RWPE1 (cell line): ENCODE data around the gene ADORA1.
A peak's percentile ranks its signal among the peaks of the same experiment; 100 is the strongest.

Experiments
- CTCF ChIA-PET: fragments of 350-600 bp; sonication (Branson Sonifier 250); formaldehyde crosslinking; extraction: SDS; loops from one replicate; lab custom pipeline; 2021; lab: Yijun Ruan, JAX
- POLR2A ChIA-PET: fragments of 400-600 bp; formaldehyde crosslinking; extraction: SDS; loops from one replicate; lab custom pipeline; 2020; ENCODE audit warnings: antibody characterized with exemption; ENCODE audit not compliant: low non-redundant PET; lab: Yijun Ruan, JAX
- DNase-seq: peaks from one replicate; pipeline ENCODE4 v3.0.0; 2012; ENCODE audit warnings: low spot score
- H3K27ac ChIP-seq: fragments of 450-650 bp; 2 replicates; pipeline ENCODE4 v1.5.1; 2017
- CTCF ChIP-seq: fragments of 450-650 bp; conservative IDR thresholded peaks from 2 replicates; pipeline ENCODE4 v1.5.1; 2017; ENCODE audit warnings: low read depth, mild to moderate bottlenecking

The ADORA1 gene

GRCh38 chr1:203163891-203164635, 36.5 kb downstream of the ADORA1 start:
- CTCF ChIA-PET = interaction anchor here (0.6 to 7.0 kb wide), 6 partner anchors 9 to 125 kb away, joined by 3 to 45 read pairs (median 5); no protein-coding TSS in a partner anchor

GRCh38 chr1:203165101-203165799, 37.7 kb downstream of the ADORA1 start:
- CTCF ChIA-PET = interaction anchor here (2.0 to 7.0 kb wide), 2 partner anchors 51 to 102 kb away, joined by 5 to 45 read pairs; no protein-coding TSS in a partner anchor
- no peak for DNase-seq
- no peak for TF ChIP-seq CTCF
- POLR2A ChIA-PET = no interaction called here
- no peak overlapping the region for H3K27ac ChIP-seq

More at GRCh38 chr1:203163891-203164635, 36.5 kb downstream of the ADORA1 start:
- no peak for TF ChIP-seq CTCF
- POLR2A ChIA-PET = no interaction called here
- no peak overlapping the region for H3K27ac ChIP-seq
- no peak for DNase-seq

- CTCF ChIA-PET = interaction anchor here (0.8 to 7.0 kb wide), 9 partner anchors 15 to 127 kb away, joined by 3 to 45 read pairs (median 5); partner anchors contain the start of gene ADORA1
These were observed 38.3 kb downstream of the ADORA1 start for GRCh38 chr1:203165800-203166161.

GRCh38 chr1:203166192-203166940, 38.8 kb downstream of the ADORA1 start:
- POLR2A ChIA-PET = no interaction called here
- peak; percentile 46 for DNase-seq
- H3K27ac ChIP-seq = no peak overlapping the region
- CTCF ChIA-PET = interaction anchor here (0.5 to 7.0 kb wide), 12 partner anchors 15 to 1858 kb away, joined by 3 to 45 read pairs (median 4); partner anchors contain the start of gene ADORA1
- TF ChIP-seq CTCF = no peak

More at GRCh38 chr1:203165800-203166161, 38.3 kb downstream of the ADORA1 start:
- no peak for TF ChIP-seq CTCF
- H3K27ac ChIP-seq = no peak overlapping the region
- POLR2A ChIA-PET = no interaction called here
- DNase-seq = no peak

- ChIA-PET POLR2A (no interaction called here), CTCF (interaction anchor here (0.5 to 7.0 kb wide), 12 partner anchors 16 to 1857 kb away, joined by 3 to 45 read pairs (median 4); partner anchors contain the start of gene ADORA1)
- no peak for TF ChIP-seq CTCF
- H3K27ac ChIP-seq = no peak overlapping the region
- no peak for DNase-seq
These were observed 39.7 kb downstream of the ADORA1 start for GRCh38 chr1:203167026-203167912.
